Putamen (tissue), 1 donor: Measurements from ENCODE around the gene FAM131C.
"Not testable (repeated sequence)": the region's sequence is repeated elsewhere in the genome, so short reads cannot be mapped to it uniquely, and the experiment has no call there.

ENCODE experiments used
- DNase-seq: peaks from one replicate; pipeline ENCODE4 v3.0.0-alpha.2; 2016; ENCODE audit warnings: low spot score

FAM131C gene

DNA sequence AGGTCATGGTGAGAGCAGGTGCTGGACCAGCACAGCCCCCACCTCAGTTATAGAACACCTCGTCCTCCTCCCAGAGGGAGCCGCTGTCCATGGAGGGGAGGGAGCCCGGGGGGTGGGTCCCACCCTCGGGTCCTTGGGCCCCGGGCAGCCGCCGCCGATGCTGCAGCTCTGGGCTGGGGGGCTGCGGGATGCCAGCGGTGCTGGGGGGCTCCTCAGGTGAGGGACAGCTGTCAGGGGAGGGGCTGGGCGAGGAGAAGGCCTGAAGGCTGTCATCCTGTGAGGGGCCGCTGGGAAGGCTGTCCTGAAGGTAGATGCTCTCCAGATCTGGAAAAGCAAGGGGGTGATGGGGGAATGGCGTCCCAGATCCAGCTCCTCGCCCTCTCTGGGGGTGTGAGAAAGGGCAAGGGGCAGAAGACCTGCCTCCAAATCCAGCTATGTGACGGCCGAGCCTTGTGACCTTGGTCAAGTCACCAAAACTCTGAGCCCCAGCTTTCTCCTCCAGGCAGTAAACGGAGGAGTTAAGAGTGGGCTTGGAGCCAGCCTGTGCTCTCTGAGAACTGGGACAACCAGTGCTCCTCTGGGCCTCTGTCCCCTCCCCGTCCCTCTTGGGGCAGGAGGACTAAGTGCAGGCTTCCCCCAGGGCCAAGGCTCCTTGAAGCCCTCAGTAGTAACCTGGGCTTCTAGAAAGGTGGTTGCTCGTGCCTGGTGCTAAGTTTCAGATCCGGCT, 14.9 kb downstream of the FAM131C start:
- DNase-seq, result not testable (repeated sequence)

DNA sequence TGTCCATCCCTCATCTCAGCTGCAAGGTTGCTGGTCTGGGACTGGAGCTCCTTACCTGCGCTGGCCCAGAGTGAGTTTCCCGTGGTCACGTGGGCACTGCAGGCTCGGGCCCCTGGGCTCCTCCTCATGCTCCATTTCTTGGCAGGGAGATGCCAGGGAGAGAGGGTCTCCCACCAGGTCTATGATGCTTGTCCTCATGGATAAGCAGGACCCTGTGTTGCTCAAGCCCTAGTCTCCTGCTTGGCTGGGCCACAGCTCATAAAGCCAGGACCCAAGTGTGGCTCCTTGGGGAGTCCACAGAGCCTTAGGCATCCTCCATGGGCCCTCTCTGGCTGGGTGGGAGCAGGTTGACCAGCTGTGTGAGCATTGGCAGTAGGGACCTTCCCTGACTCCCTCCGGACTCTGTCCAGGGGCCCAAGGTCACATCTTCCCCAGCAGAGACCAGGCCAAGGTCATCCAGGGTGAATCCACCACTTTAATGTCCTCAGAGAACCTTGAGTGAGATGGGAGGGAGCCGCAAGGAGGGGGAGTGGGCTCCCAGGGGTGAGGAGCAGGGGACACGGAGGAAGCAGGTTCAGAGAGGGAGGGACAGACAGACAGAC, 16.0 kb downstream of the FAM131C start:
- not testable (repeated sequence) for DNase-seq

DNA sequence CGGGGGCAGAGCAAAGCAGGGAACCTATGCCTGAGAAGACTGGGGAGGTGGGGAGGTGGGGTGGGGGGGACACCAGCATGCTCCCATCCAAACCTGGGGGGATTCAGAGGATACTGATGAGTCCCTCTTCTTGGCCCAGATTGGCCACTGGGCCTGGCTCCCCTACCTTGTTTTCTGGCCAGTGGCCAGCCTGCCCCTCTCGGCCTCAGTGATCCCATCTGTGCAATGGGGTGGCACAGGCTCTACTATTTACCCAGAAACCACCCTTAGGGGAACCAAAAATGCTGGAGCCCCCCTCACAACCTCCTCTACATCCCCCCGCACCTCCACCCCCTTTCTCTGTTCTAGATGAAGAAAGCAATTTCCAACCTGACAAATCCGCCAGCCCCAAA, 16.9 kb downstream of the FAM131C start:
- DNase-seq, result not testable (repeated sequence)

DNA sequence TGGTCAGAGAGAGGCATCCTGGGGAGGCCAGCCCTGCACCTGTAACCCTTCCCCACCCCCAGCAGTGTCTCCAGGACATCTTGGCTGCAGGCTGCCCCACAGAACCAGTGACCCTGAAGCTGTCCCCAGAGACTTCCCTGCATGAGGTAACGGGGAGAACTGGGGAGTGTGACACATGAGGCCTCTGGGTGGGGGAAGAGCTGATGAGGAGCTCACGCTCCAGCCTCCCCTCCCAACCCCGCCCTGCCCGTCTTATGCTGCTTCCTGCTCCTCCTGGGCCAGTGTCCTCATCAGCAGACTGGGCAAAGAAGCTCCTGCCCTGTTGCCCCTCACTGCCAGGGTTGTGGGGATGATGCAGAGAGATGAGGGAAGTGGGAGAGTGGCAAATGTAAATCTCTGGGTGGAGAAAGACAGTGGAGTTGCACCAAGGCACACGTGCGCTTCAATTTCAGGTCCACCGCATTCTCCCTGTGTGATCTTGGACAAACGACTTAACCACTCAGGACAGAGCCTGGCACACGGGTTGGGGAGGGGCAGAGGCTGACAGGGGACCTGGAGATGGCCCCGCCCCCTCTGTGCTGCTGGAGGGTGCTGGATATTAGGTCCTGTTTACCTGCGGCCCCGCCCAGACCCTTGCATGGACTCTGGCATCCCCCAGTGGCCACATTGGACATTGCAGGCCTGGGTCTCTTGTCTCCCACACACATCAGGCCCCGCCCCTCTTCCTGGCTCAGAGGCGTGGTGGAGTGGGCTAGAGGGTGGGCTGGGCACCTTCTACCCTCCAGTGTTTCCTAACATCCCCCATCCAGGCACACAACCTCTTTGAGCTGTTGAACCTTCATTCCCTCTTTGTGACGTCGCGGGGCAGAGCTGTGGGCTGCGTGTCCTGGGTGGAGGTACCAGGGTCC, 17.6 kb downstream of the FAM131C start:
- peak; percentile 44 for DNase-seq

DNA sequence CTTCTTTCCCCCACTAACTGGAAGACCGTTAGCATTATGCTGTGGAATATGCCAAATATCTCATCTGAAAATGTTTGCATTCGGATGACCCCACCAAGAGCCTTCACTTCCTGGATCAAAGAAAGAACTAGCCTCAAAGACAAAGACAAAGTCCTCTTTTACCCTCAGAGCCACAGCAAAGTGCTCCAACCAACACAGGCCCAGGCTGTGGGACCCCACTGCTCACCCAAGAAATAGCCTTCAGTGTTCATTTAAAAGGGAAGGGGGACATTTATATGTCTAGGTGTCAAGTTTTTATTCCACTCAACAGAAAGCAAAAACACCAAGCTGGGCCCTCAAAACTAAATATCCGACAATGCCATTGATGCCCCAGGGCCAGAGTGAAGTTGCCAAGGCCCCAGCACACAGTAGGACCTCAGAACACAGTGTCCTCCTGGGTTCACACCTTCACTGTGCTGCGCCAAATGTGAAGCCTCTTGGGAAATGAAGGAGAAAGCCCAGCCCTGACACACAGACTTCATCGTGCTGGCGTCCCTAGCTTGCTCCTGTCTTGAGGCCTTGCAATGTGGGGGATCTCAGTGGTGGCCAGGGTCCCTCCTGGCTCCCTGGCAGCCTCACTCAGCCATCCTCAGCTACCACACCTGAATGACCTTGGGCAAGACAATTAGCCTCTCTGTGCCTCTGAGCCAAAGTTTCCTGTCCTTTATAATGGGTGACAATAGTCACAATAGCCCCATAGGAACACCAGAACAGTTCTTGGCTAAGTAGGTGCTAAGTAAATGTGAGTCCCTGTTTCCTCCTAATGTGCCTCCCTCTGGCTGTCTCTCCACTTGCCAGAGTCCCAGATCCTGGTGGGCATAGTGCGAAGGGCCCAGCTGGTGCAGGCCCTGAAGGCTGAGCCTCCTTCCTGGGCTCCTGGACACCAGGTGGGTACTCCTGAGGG, 18.6 kb downstream of the FAM131C start:
- DNase-seq, result no peak

DNA sequence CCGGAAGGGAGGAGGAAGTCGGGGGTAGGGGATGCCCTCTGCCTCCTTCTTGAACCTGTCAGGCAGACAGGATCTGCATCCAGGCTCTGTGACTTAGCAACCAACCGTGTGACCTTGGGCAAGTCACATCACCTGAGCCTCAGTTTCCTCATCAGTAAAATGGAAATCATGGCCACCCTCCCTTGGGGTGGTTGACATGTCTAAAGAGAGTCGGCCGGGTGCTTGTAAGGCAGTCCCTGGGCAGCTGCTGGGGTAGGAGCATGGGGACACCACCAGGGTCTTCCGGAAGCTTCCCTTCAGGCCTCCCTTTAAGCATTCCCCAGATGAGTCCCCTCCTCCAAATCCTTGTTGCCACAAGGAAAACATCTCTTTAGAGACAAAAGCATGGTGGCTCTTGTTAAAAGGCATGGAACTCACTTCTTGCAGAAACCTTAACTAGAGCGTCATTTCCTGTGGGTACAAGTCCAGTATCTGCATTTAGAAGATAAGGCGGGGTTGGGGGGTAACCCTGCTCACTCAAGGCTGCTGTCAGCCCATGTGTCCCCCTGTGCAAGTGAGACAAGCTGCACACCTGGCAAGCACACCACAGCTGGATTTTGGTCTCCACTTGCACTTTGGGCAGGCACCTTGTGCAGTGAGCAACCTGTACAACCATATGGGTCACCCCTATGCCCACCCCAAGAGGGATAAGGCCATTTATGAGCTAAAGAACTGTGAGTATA, 19.5 kb downstream of the FAM131C start:
- no peak for DNase-seq

DNA sequence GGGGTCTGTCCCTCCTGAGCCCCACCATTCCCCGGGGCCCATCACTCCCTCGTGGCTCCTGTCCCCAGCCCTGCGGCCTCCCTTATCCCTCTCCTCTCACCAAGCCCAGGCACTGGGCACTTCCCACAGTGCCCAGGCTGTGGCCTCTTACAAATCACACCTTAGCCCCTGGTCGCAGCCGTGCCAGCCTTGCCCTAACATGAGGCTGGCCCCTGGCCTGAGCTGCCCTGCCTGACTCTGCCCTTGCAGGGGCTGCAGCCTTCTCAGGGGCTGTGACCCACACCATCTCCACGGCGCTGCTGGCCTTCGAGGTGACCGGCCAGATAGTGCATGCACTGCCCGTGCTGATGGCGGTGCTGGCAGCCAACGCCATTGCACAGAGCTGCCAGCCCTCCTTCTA, 21.5 kb downstream of the FAM131C start:
- DNase-seq, result not testable (repeated sequence)

DNA sequence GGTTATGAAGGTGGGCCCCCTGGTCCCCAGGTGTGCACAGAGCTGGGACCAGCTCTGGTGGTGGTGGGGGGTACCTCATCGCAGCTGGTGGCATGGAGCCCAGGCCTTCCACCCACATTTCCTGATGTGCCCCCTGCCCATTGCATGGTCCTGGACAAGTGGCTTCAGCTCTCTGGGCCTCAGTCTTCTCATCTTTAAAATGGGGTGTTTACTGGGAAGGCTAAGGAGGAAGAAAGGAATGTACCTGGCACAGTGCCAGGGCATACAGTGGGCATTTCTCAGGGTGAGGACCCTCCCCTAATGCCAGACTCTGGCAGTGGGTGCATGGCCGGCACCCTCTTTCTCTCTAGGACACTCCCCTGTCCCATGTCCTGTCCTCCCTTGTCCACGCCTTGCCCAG, 22.4 kb downstream of the FAM131C start:
- DNase-seq, result no peak

GRCh38 chr1:16050328-16050727, 23.1 kb downstream of the FAM131C start:
- DNase-seq, result no peak

GRCh38 chr1:16048573-16049189, 24.8 kb downstream of the FAM131C start:
- no peak for DNase-seq

- DNase-seq, result no peak
Measured at GRCh38 chr1:16047791-16048475, 25.5 kb downstream of the FAM131C start.

DNA sequence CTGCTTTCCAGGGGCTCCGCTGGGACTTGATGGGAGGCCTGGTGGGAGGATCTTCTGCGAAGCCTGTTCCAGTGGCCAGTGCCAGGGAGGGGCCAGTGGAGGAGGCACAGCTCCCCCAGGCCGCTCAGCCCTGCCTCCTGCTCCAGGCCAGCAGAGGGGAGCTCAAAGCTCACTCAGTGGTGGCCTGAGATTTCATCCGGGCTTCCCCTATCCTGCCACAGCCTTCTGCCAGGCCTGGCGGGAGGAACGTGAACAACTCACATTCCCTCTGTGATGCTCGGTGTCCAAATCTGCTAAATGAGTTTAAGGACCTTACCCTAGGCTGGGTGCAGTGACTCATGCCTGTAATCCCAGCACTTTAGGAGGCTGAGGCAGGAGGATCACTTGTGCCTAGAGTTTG, 26.6 kb downstream of the FAM131C start:
- DNase-seq, result no peak

GRCh38 chr1:16043950-16044349, 29.5 kb downstream of the FAM131C start:
- no peak for DNase-seq

DNA sequence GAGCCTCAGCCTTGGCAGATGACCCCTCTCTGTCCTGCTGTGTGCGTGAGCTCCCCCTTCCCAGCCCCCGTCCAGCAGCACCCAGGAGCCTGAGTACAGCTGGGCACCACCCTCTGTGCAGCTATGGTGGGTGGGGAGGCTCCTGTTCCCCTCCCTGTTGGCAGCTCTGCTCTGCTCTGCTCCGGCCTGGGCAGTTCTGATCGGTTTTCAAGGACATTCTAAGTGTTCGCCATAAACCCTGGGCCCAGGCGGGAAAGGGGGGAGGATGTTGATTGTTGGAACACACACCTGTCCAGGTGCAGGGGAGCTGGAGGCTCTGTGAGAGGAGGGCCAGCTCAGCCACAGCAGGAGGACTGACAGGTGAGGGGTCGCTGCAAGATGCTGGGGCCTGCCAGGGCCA, 29.9 kb downstream of the FAM131C start, which contains the start of gene CLCNKB:
Gene CLCNKB (plus strand): TSS at position 262 of the 400 bp plus-strand sequence. CDS start 711 bp downstream, outside the sequence.
- no peak for DNase-seq

DNA sequence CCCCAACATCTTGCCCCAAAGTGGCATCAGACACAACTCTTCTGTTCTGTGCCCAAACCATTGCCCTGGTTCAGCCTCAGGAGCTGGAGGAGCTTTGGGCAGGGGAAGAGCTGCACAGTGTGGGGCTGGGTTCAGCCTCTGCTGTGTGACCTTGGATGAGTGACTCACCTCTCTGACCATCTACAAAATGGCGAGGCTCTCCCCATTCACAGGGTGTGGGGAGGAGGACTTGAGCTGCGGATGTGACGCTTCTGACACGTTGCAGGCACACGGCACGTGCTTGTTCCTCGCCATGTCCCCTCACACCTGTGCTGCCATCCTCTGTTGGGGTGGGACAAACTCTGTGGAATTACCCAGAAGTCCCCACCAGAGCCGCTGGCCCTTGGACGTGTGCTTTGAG, 30.8 kb downstream of the FAM131C start:
- not testable (repeated sequence) for DNase-seq

DNA sequence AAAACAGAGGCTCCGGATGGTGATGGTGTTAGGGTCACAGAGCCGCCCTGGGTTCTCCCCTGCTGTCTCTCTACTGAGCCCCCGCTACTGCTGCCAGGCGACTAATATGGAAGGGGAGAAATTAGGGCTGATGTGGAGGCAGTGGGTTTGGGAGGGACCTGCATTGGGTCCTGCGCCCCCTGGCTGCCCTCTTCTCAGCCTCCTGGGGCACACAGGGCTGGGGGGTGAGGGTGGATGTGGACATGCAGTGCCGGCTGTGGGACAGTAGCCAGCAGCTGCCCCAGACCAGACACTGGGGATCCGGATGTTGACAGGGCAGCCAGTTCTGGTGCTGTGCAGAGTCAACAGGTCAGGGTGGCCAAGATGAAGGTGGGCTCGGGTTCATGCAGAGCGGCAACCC, 31.4 kb downstream of the FAM131C start:
- DNase-seq, result no peak

DNA sequence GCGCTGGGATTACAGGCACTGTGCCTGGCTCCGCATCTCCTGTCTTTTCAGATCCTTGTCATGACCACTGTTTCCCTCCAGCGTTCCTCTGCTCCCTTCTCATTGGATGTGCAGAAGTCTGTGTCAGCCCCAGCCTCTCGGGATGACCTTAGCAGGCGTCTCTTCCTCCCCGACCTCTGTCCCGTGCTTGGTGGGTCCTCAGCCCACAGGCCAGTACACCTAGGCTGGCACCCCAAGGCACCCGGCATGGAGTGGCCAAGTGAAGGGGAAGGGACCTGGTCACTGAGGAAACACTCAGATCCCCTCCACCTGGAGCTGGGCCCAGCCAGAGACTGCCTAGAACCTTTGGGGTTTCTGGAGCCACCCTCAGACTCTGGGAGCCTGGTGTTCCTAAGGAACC, 32.3 kb downstream of the FAM131C start:
- DNase-seq, result no peak

GRCh38 chr1:16039871-16040270, 33.6 kb downstream of the FAM131C start:
- DNase-seq, result not testable (repeated sequence)

- no peak for DNase-seq
Measured at GRCh38 chr1:16038620-16038912, 34.9 kb downstream of the FAM131C start.

- DNase-seq, result not testable (repeated sequence)
Measured at GRCh38 chr1:16036461-16036860, 37.0 kb downstream of the FAM131C start.
